ENCODE measurements around the gene PARVA. TPM values are rescaled to one million over a fixed set of nuclear protein-coding genes. Genes with fewer than 3 reads are reported as not detected.

The PARVA gene, protein sequence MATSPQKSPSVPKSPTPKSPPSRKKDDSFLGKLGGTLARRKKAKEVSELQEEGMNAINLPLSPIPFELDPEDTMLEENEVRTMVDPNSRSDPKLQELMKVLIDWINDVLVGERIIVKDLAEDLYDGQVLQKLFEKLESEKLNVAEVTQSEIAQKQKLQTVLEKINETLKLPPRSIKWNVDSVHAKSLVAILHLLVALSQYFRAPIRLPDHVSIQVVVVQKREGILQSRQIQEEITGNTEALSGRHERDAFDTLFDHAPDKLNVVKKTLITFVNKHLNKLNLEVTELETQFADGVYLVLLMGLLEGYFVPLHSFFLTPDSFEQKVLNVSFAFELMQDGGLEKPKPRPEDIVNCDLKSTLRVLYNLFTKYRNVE
- total RNA-seq = 60.2 and 79.7 TPM in 2 replicates

GRCh38 chr11:12377106-12377823, at the start of gene PARVA:
PARVA (plus strand) TSS chr11:12377571; CDS start chr11:12377648, 77 bp downstream.

